ENCODE data around the gene AGFG2.

AGFG2 gene

GRCh38 chr7:100585511-100586265 is 46.7 kb downstream of the AGFG2 start, which contains the start of gene LRCH4:
Gene LRCH4, minus strand, starts transcription at chr7:100586129. Its CDS starts 29 bp downstream, at chr7:100586100.
- peak; percentile 56 for DNase-seq (ENCODE audit: low spot score)

GRCh38 chr7:100586266-100587025 is 47.4 kb downstream of the AGFG2 start, which contains the start of gene FBXO24:
Gene FBXO24, plus strand, starts transcription at chr7:100586328. Its CDS starts 298 bp downstream, at chr7:100586626.
- DNase-seq (ENCODE audit: low spot score): peak; percentile 100

GRCh38 chr7:100588438-100588837 is 49.4 kb downstream of the AGFG2 start:
- DNase-seq (ENCODE audit: low spot score): no peak

- no peak for DNase-seq (ENCODE audit: low spot score)
Measured at GRCh38 chr7:100589341-100589947, 50.4 kb downstream of the AGFG2 start.

GRCh38 chr7:100590077-100590737 is 51.2 kb downstream of the AGFG2 start:
- no peak for DNase-seq (ENCODE audit: low spot score)

GRCh38 chr7:100591596-100591995 is 52.6 kb downstream of the AGFG2 start:
- DNase-seq (ENCODE audit: low spot score): no peak

- DNase-seq (ENCODE audit: low spot score): no peak
Measured at GRCh38 chr7:100595188-100595587, 56.2 kb downstream of the AGFG2 start.

GRCh38 chr7:100598425-100598824 is 59.4 kb downstream of the AGFG2 start:
- no peak for DNase-seq (ENCODE audit: low spot score)

- no peak for DNase-seq (ENCODE audit: low spot score)
Measured at GRCh38 chr7:100599911-100600729, 61.1 kb downstream of the AGFG2 start.

GRCh38 chr7:100600730-100601038 is 61.7 kb downstream of the AGFG2 start:
- no peak for DNase-seq (ENCODE audit: low spot score)

GRCh38 chr7:100602889-100603725 is 64.1 kb downstream of the AGFG2 start:
- DNase-seq (ENCODE audit: low spot score): peak; percentile 62

GRCh38 chr7:100603726-100604027 is 64.7 kb downstream of the AGFG2 start:
- DNase-seq (ENCODE audit: low spot score): peak; percentile 62

GRCh38 chr7:100604028-100604975 is 65.3 kb downstream of the AGFG2 start:
- DNase-seq (ENCODE audit: low spot score): peak; percentile 72

GRCh38 chr7:100604976-100605911 is 66.2 kb downstream of the AGFG2 start:
- no peak for DNase-seq (ENCODE audit: low spot score)

GRCh38 chr7:100606313-100606712 is 67.3 kb downstream of the AGFG2 start:
- DNase-seq (ENCODE audit: low spot score): no peak

- no peak for DNase-seq (ENCODE audit: low spot score)
Measured at GRCh38 chr7:100607111-100607510, 68.1 kb downstream of the AGFG2 start.

GRCh38 chr7:100609958-100610357 is 71.0 kb downstream of the AGFG2 start:
- no peak for DNase-seq (ENCODE audit: low spot score)

GRCh38 chr7:100611983-100612729 is 73.2 kb downstream of the AGFG2 start, which contains the start of gene MOSPD3:
Gene MOSPD3, plus strand, starts transcription at chr7:100612540. Its CDS starts 252 bp downstream, at chr7:100612792.
- DNase-seq (ENCODE audit: low spot score): peak; percentile 100

Data from cerebellar cortex (tissue), 1 donor.